ENCODE results near the gene EML1. TPM values are rescaled to one million over a fixed set of nuclear protein-coding genes. Genes with fewer than 3 reads are reported as not detected.

Gene EML1
- polyA plus RNA-seq, 1 donor from 2014 or later, result 21.7 TPM

- H2AFZ ChIP-seq (ENCODE audit: low read depth, low read length), result peak overlapping the region; percentile 3
- no peaks in the 10 kb centered on the region for H4K20me1 ChIP-seq (ENCODE audit: insufficient read depth)
- H3K27me3 ChIP-seq (ENCODE audit: insufficient read depth, low read depth, low read length), result no peaks in the 10 kb centered on the region
- no peaks in the 10 kb centered on the region for H3K9me3 ChIP-seq (ENCODE audit: low read length)
- peak overlapping the region; percentile 54 for H3K27ac ChIP-seq (ENCODE audit: low read length)
- H3F3A ChIP-seq (ENCODE audit: insufficient read depth, low read length, poor library complexity, severe bottlenecking), result no peaks in the 10 kb centered on the region
- H3K9ac ChIP-seq (ENCODE audit: low read length), result peak overlapping the region; percentile 27
- peak overlapping the region; percentile 32 for H3K4me3 ChIP-seq (ENCODE audit: low read length)
- peak overlapping the region; percentile 1 for H3K4me2 ChIP-seq (ENCODE audit: low read length)
- no peaks in the 10 kb centered on the region for H3K9me2 ChIP-seq (ENCODE audit: insufficient read depth, low read length)
- TF ChIP-seq SMC3 (conservative IDR thresholded peaks at IDR 0.05; ENCODE audit: poor library complexity), result peak; percentile 91
- no peak for TF ChIP-seq POLR2AphosphoS5 (IDR thresholded peaks at IDR 0.05)
- TF ChIP-seq EZH2 (IDR thresholded peaks at IDR 0.05; ENCODE audit: borderline replicate concordance, insufficient read depth, low read length, poor library complexity, severe bottlenecking), result no peak
- TF ChIP-seq REST (IDR thresholded peaks at IDR 0.05; ENCODE audit: borderline replicate concordance), result no peak
- TF ChIP-seq EP300 (conservative IDR thresholded peaks at IDR 0.05; ENCODE audit: poor library complexity, severe bottlenecking), result no peak
- TF ChIP-seq TAF1 (IDR thresholded peaks at IDR 0.05; ENCODE audit: low read depth), result no peak
- peak; percentile 92 for TF ChIP-seq CTCF (IDR thresholded peaks at IDR 0.05; ENCODE audit: poor library complexity, severe bottlenecking)
- no peak for TF ChIP-seq MXI1 (conservative IDR thresholded peaks at IDR 0.05; ENCODE audit: poor library complexity, severe bottlenecking)
- TF ChIP-seq RAD21 (conservative IDR thresholded peaks at IDR 0.05), result peak; percentile 93
- no peaks in the 10 kb centered on the region for H3K36me3 ChIP-seq (ENCODE audit: insufficient read depth, low read length)
- H3K79me2 ChIP-seq (replicated peaks; ENCODE audit: insufficient read depth, low read length), result peaks cover 83% of the 10 kb centered on the region
Measured at GRCh38 chr14:99982537-99983250, 189.5 kb downstream of the EML1 start.

GRCh38 chr14:99983251-99984015 is 190.2 kb downstream of the EML1 start:
- peak overlapping the region; percentile 3 for H2AFZ ChIP-seq (ENCODE audit: low read depth, low read length)
- peak overlapping the region; percentile 54 for H3K27ac ChIP-seq (ENCODE audit: low read length)
- peak overlapping the region; percentile 32 for H3K4me3 ChIP-seq (ENCODE audit: low read length)
- no peaks in the 10 kb centered on the region for H4K20me1 ChIP-seq (ENCODE audit: insufficient read depth)
- H3K4me2 ChIP-seq (ENCODE audit: low read length), result peak overlapping the region; percentile 1
- TF ChIP-seq EP300 (conservative IDR thresholded peaks at IDR 0.05; ENCODE audit: poor library complexity, severe bottlenecking), result no peak
- no peak for TF ChIP-seq RAD21 (conservative IDR thresholded peaks at IDR 0.05)
- no peak for TF ChIP-seq REST (IDR thresholded peaks at IDR 0.05; ENCODE audit: borderline replicate concordance)
- TF ChIP-seq CTCF (IDR thresholded peaks at IDR 0.05; ENCODE audit: poor library complexity, severe bottlenecking), result no peak
- TF ChIP-seq SMC3 (conservative IDR thresholded peaks at IDR 0.05; ENCODE audit: poor library complexity), result no peak
- TF ChIP-seq EZH2 (IDR thresholded peaks at IDR 0.05; ENCODE audit: borderline replicate concordance, insufficient read depth, low read length, poor library complexity, severe bottlenecking), result no peak
- no peak for TF ChIP-seq POLR2AphosphoS5 (IDR thresholded peaks at IDR 0.05)
- TF ChIP-seq MXI1 (conservative IDR thresholded peaks at IDR 0.05; ENCODE audit: poor library complexity, severe bottlenecking), result no peak
- no peak for TF ChIP-seq TAF1 (IDR thresholded peaks at IDR 0.05; ENCODE audit: low read depth)
- peak overlapping the region; percentile 27 for H3K9ac ChIP-seq (ENCODE audit: low read length)
- no peaks in the 10 kb centered on the region for H3K9me2 ChIP-seq (ENCODE audit: insufficient read depth, low read length)
- H3K36me3 ChIP-seq (ENCODE audit: insufficient read depth, low read length), result no peaks in the 10 kb centered on the region
- no peaks in the 10 kb centered on the region for H3F3A ChIP-seq (ENCODE audit: insufficient read depth, low read length, poor library complexity, severe bottlenecking)
- H3K79me2 ChIP-seq (replicated peaks; ENCODE audit: insufficient read depth, low read length), result peaks cover 83% of the 10 kb centered on the region
- no peaks in the 10 kb centered on the region for H3K9me3 ChIP-seq (ENCODE audit: low read length)
- H3K27me3 ChIP-seq (ENCODE audit: insufficient read depth, low read depth, low read length), result no peaks in the 10 kb centered on the region

Measured in neural cell (in vitro differentiated cells).